Endodermal cell (in vitro differentiated cells): Measurements from ENCODE around the gene OCEL1. TPM values are rescaled to one million over a fixed set of nuclear protein-coding genes. Genes with fewer than 3 reads are reported as not detected.
A peak's percentile ranks its signal among the peaks of the same experiment; 100 is the strongest.

Source experiments
- DNase-seq: peaks from one replicate; pipeline ENCODE4 v3.0.0-alpha.2; 2017
- H3K27ac ChIP-seq: 2 replicates; pipeline ENCODE4 v1.5.1; 2013; ENCODE audit warnings: mild to moderate bottlenecking, low read depth, low read length, moderate library complexity
- H3K27me3 ChIP-seq: 2 replicates; pipeline ENCODE4 v1.6.1; 2013; ENCODE audit warnings: mild to moderate bottlenecking, low read length, moderate library complexity; ENCODE audit not compliant: insufficient read depth, control insufficient read depth, poor library complexity, severe bottlenecking
- H3K36me3 ChIP-seq: 2 replicates; pipeline ENCODE4 v1.7.0; 2013; ENCODE audit warnings: mild to moderate bottlenecking, low read length, moderate library complexity; ENCODE audit not compliant: control insufficient read depth, insufficient read depth
- H3K4me1 ChIP-seq: one replicate; pipeline ENCODE4 v1.7.0; 2013; ENCODE audit warnings: low read length; ENCODE audit not compliant: control insufficient read depth, insufficient read depth
- H3K4me3 ChIP-seq: 2 replicates; pipeline ENCODE4 v1.5.1; 2013; ENCODE audit warnings: mild to moderate bottlenecking, low read length, moderate library complexity
- H3K9ac ChIP-seq: 2 replicates; pipeline ENCODE4 v1.6.1; 2013; ENCODE audit warnings: mild to moderate bottlenecking, low read length, moderate library complexity; ENCODE audit not compliant: poor library complexity, severe bottlenecking; ENCODE audit errors: extremely low read depth
- H3K9me3 ChIP-seq: 2 replicates; pipeline ENCODE4 v1.6.1; 2013; ENCODE audit warnings: mild to moderate bottlenecking, low read length, moderate library complexity; ENCODE audit not compliant: control insufficient read depth
- H3K27ac Mint-ChIP-seq: 2 replicates; pipeline ENCODE4 v1.8.0; 2020; ENCODE audit warnings: mixed read lengths
- H3K27me3 Mint-ChIP-seq: 2 replicates; pipeline ENCODE4 v1.8.0; 2021; ENCODE audit warnings: mild to moderate bottlenecking, mixed read lengths; ENCODE audit not compliant: insufficient read depth
- H3K36me3 Mint-ChIP-seq: 2 replicates; pipeline ENCODE4 v1.8.0; 2020; ENCODE audit warnings: low read depth, mixed read lengths
- H3K4me1 Mint-ChIP-seq: 2 replicates; pipeline ENCODE4 v1.8.0; 2020; ENCODE audit warnings: mixed read lengths
- H3K4me3 Mint-ChIP-seq: 2 replicates; pipeline ENCODE4 v1.8.0; 2020; ENCODE audit warnings: mild to moderate bottlenecking, moderate library complexity, mixed read lengths
- H3K9me3 Mint-ChIP-seq: 2 replicates; pipeline ENCODE4 v1.8.0; 2020; ENCODE audit warnings: mild to moderate bottlenecking, mixed read lengths
- WGBS, 2 experiments: methylation state at CpG; one replicate each; pipeline versions ENCODE4 v1.1.5 to v1.1.7; 2013; ENCODE audit warnings: missing lambda C conversion rate in 2 of 2, mixed read lengths in 1 of 2; ENCODE audit not compliant: insufficient coverage in 1 of 2, insufficient read length in 1 of 2; 5-methylcytosine and 5-hydroxymethylcytosine counted together
- long read RNA-seq, 4 experiments: library from polyadenylated mRNA in 2 of 4; library from RNA in 1 of 4; library from capped mRNA in 1 of 4; stranded (forward) in 3 of 4; unstranded in 1 of 4; transcript quantifications; one replicate each; pipeline ENCODE4 v2.0.0, GENCODE V29; 2020 to 2021; ENCODE audit warnings: inconsistent platforms in 1 of 4
- polyA plus RNA-seq, 2 experiments: library from polyadenylated mRNA; stranded (reverse); fragments of 50-300 nt; gene quantifications; one replicate each; pipeline ENCODE4 v1.2.3, GENCODE V29; 2013
- total RNA-seq, 2 donors: library from RNA; stranded (reverse); fragmentation: NEBNext Ultra II Directional in 1 of 2; extraction: Animal tissue kit (Norgen Biotek cat#: 25700) in 1 of 2; gene quantifications; 2 replicates in 1 of 2; 3 replicates in 1 of 2; pipeline ENCODE4 v1.2.1, GENCODE V29; 2021
- TF ChIP-seq, protein P1 (sequence below): fragments of 200-600 bp; sonication (generic); conservative IDR thresholded peaks from 2 replicates; pipeline ENCODE4 v1.5.0; 2021; ENCODE audit warnings: antibody characterized with exemption, mild to moderate bottlenecking

Gene OCEL1
- total RNA-seq: 10 to 100 TPM; 23.1 to 29.1 TPM
- polyA plus RNA-seq (2013, experiment 1 of 2): 16.5 TPM
- 15.0 TPM for polyA plus RNA-seq (2013, experiment 2 of 2)
- long read RNA-seq, experiment 1, partial matches to known transcripts: 3 of 8 reads
- long read RNA-seq, experiment 1, other reads (novel, unspliced or antisense): 0 of 8 reads
- long read RNA-seq, experiment 2, partial matches to known transcripts: 1 of 10 reads
- long read RNA-seq, experiment 2, other reads (novel, unspliced or antisense): 2 of 10 reads
- long read RNA-seq, experiment 3, transcript OCEL1-201 (6 exons, 1,133 nt): major isoform, 5 of 25 reads
- long read RNA-seq, experiment 3, partial matches to known transcripts: 7 of 25 reads
- long read RNA-seq, experiment 3, other reads (novel, unspliced or antisense): 5 of 25 reads
- long read RNA-seq, experiment 4, partial matches to known transcripts: 2 of 13 reads
- long read RNA-seq, experiment 4, other reads (novel, unspliced or antisense): 2 of 13 reads

- peak within 1 kb of the TSS; percentile 90 for H3K27ac ChIP-seq
- TF ChIP-seq, protein P1, sequence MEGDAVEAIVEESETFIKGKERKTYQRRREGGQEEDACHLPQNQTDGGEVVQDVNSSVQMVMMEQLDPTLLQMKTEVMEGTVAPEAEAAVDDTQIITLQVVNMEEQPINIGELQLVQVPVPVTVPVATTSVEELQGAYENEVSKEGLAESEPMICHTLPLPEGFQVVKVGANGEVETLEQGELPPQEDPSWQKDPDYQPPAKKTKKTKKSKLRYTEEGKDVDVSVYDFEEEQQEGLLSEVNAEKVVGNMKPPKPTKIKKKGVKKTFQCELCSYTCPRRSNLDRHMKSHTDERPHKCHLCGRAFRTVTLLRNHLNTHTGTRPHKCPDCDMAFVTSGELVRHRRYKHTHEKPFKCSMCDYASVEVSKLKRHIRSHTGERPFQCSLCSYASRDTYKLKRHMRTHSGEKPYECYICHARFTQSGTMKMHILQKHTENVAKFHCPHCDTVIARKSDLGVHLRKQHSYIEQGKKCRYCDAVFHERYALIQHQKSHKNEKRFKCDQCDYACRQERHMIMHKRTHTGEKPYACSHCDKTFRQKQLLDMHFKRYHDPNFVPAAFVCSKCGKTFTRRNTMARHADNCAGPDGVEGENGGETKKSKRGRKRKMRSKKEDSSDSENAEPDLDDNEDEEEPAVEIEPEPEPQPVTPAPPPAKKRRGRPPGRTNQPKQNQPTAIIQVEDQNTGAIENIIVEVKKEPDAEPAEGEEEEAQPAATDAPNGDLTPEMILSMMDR: no peak
Measured at GRCh38 chr19:17226002-17226933, at the start of gene OCEL1. Gene OCEL1 (plus strand): TSS chr19:17226226. CDS start chr19:17226248, 22 bp downstream.

DNA sequence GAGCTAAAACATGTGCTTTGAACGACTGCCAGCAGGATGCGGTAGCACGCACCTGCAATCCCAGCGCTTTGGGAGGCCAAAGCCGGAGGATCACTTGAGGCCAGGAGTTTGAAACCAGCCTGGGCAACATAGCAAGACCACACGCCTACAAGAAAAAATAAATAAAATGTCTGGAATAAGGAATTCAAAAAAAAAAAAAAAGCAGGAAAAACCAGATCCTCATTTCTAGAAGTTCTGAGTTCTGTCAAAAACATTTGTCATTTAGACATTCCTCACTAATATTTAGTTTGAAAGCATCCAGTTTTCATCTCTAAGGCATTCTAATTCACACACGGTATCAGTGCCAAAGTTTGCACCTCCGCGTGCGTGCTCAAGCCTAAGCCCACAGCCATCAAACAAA lies 47.7 kb upstream of the OCEL1 start:
- peaks cover 50% of the 10 kb centered on the region for H3K36me3 Mint-ChIP-seq
- TF ChIP-seq, protein P1: no peak
- Histone ChIP-seq H3K9ac (no peak overlapping the region), H3K9me3 (no peaks in the 10 kb centered on the region), H3K4me1 (no peaks in the 10 kb centered on the region), H3K27me3 (no peaks in the 10 kb centered on the region), H3K27ac (no peak overlapping the region), H3K4me3 (no peak overlapping the region), H3K36me3 (peaks cover 22% of the 10 kb centered on the region)
- H3K27me3 Mint-ChIP-seq: no peaks in the 10 kb centered on the region
- DNase-seq: no peak
- H3K27ac Mint-ChIP-seq: no peak overlapping the region
- peaks cover 5% of the 10 kb centered on the region for H3K4me1 Mint-ChIP-seq
- no peak overlapping the region for H3K4me3 Mint-ChIP-seq
- H3K9me3 Mint-ChIP-seq: no peaks in the 10 kb centered on the region
- 94 to 100% methylated on average over 4 to 10 of the region's 10 CpGs for WGBS, 2 experiments

More at GRCh38 chr19:17226002-17226933, at the start of gene OCEL1:
- peaks cover 7% of the 10 kb centered on the region for H3K36me3 ChIP-seq
- 0 to 1% methylated on average over 25 to 90 of the region's 90 CpGs for WGBS, 2 experiments
- Mint-ChIP-seq H3K36me3 (peaks cover 9% of the 10 kb centered on the region), H3K9me3 (no peaks in the 10 kb centered on the region), H3K27ac (peak within 1 kb of the TSS; percentile 98), H3K4me3 (peak within 1 kb of the TSS; percentile 71), H3K4me1 (no peaks in the 10 kb centered on the region), H3K27me3 (no peaks in the 10 kb centered on the region)
- DNase-seq: peak; percentile 98
- no peaks in the 10 kb centered on the region for H3K4me1 ChIP-seq
- no peaks in the 10 kb centered on the region for H3K27me3 ChIP-seq
- H3K9me3 ChIP-seq: no peaks in the 10 kb centered on the region
- peak within 1 kb of the TSS; percentile 71 for H3K9ac ChIP-seq
- H3K4me3 ChIP-seq: peak within 1 kb of the TSS; percentile 84

- no peak overlapping the region for H3K27ac ChIP-seq
- 74 to 76% methylated on average over 17 to 22 of the region's 22 CpGs for WGBS, 2 experiments
- Mint-ChIP-seq H3K27me3 (no peaks in the 10 kb centered on the region), H3K4me1 (peaks cover 5% of the 10 kb centered on the region), H3K9me3 (no peaks in the 10 kb centered on the region), H3K4me3 (no peak overlapping the region), H3K27ac (peak overlapping the region; percentile 80), H3K36me3 (peaks cover 46% of the 10 kb centered on the region)
- DNase-seq: peak; percentile 80
- TF ChIP-seq, protein P1: no peak
- H3K9me3 ChIP-seq: no peaks in the 10 kb centered on the region
- H3K36me3 ChIP-seq: peaks cover 31% of the 10 kb centered on the region
- H3K27me3 ChIP-seq: no peaks in the 10 kb centered on the region
- H3K9ac ChIP-seq: no peak overlapping the region
- H3K4me1 ChIP-seq: no peaks in the 10 kb centered on the region
- no peak overlapping the region for H3K4me3 ChIP-seq
Measured at GRCh38 chr19:17180997-17181702, 44.9 kb upstream of the OCEL1 start.
